H1 (cell line): Measurements from ENCODE around the gene CD37. TPM values are rescaled to one million over a fixed set of nuclear protein-coding genes. Genes with fewer than 3 reads are reported as not detected.

Experiments
- CTCF ChIA-PET: fragments of 300-600 bp; sonication (Branson Sonifier 250); formaldehyde crosslinking; loops from one replicate; lab custom pipeline; 2021; ENCODE audit not compliant: partially characterized antibody; lab: Charles Lee
- POLR2A ChIA-PET: fragments of 300-600 bp; sonication (Branson Sonifier 250); formaldehyde crosslinking; loops from one replicate; lab custom pipeline; 2021; ENCODE audit warnings: inconsistent platforms; ENCODE audit not compliant: partially characterized antibody; lab: Charles Lee
- DNase-seq, 2 experiments: peaks; one replicate each; pipeline versions ENCODE4 v3.0.0 to v3.0.0-alpha.2; 2010 to 2022; ENCODE audit warnings: low spot score in 2 of 2, low read depth in 1 of 2, mixed read lengths in 1 of 2
- FAIRE-seq: peaks from 2 replicates; lab custom pipeline; 2011; peaks lifted over from hg19 to GRCh38; lab: Jason Lieb, UNC
- H2AFZ ChIP-seq: 2 replicates; pipeline ENCODE4 v1.8.1; 2012; ENCODE audit warnings: low read length, inconsistent platforms
- H2AK5ac ChIP-seq: 2 replicates; pipeline ENCODE4 v1.6.1; 2013; ENCODE audit warnings: low read depth, low read length
- H2BK120ac ChIP-seq: replicated peaks from 2 replicates; pipeline ENCODE3; 2013; ENCODE audit warnings: low read depth, low read length, inconsistent platforms
- H2BK12ac ChIP-seq: 2 replicates; pipeline ENCODE4 v1.6.1; 2013; ENCODE audit warnings: low read depth, low read length
- H2BK15ac ChIP-seq: 2 replicates; pipeline ENCODE4 v1.6.1; 2013; ENCODE audit warnings: low read length
- H2BK20ac ChIP-seq: 2 replicates; pipeline ENCODE4 v1.6.1; 2013; ENCODE audit warnings: low read length
- H2BK5ac ChIP-seq: 2 replicates; pipeline ENCODE4 v1.6.1; 2013; ENCODE audit warnings: low read depth, low read length
- H3K14ac ChIP-seq: 2 replicates; pipeline ENCODE4 v1.6.1; 2013; ENCODE audit warnings: inconsistent platforms; ENCODE audit not compliant: insufficient read length
- H3K18ac ChIP-seq: 2 replicates; pipeline ENCODE4 v1.6.1; 2013; ENCODE audit warnings: low read length; ENCODE audit errors: extremely low read depth
- H3K23ac ChIP-seq: 2 replicates; pipeline ENCODE4 v1.6.1; 2013; ENCODE audit warnings: inconsistent platforms; ENCODE audit not compliant: insufficient read length
- H3K23me2 ChIP-seq: 2 replicates; pipeline ENCODE4 v1.6.1; 2013; ENCODE audit warnings: low read depth, low read length
- H3K27ac ChIP-seq: 2 replicates; pipeline ENCODE4 v1.6.1; 2011; ENCODE audit warnings: low read depth, low read length, inconsistent platforms
- H3K27me3 ChIP-seq, 4 experiments: replicated peaks in 1 of 4; 1 replicate in 1 of 4; 2 replicates in 3 of 4; pipeline versions ENCODE4 v1.6.1 to v1.8.1; 2011 to 2013; ENCODE audit warnings: low read length in 3 of 4, mild to moderate bottlenecking in 3 of 4, inconsistent platforms in 2 of 4, mixed read lengths in 2 of 4, moderate library complexity in 1 of 4; ENCODE audit not compliant: control insufficient read depth in 3 of 4, insufficient read depth in 3 of 4; ENCODE audit errors: extremely low read depth in 1 of 4
- H3K36me3 ChIP-seq, 4 experiments: 2 replicates each; pipeline versions ENCODE4 v1.6.1 to v1.8.1; 2011 to 2013; ENCODE audit warnings: mild to moderate bottlenecking in 4 of 4, low read length in 3 of 4, moderate library complexity in 2 of 4, control low read depth in 1 of 4, inconsistent platforms in 1 of 4; ENCODE audit not compliant: insufficient read depth in 4 of 4, control insufficient read depth in 2 of 4
- H3K4ac ChIP-seq: replicated peaks from 2 replicates; pipeline ENCODE3; 2013; ENCODE audit warnings: low read length, low read depth, mixed read lengths, inconsistent platforms; ENCODE audit not compliant: insufficient read length
- H3K4me1 ChIP-seq, 4 experiments: replicated peaks in 1 of 4; 1 replicate in 1 of 4; 2 replicates in 3 of 4; pipeline versions ENCODE4 v1.6.1 to v1.8.1; 2011 to 2013; ENCODE audit warnings: low read length in 3 of 4, inconsistent platforms in 2 of 4, mixed read lengths in 1 of 4; ENCODE audit not compliant: insufficient read depth in 4 of 4, control insufficient read depth in 3 of 4
- H3K4me2 ChIP-seq, 2 experiments: 2 replicates each; pipeline versions ENCODE4 v1.6.1 to v1.8.1; 2011 to 2013; ENCODE audit warnings: low read depth in 2 of 2, low read length in 2 of 2, control low read depth in 1 of 2, inconsistent platforms in 1 of 2, mild to moderate bottlenecking in 1 of 2; ENCODE audit not compliant: insufficient read depth in 1 of 2
- H3K4me3 ChIP-seq, 4 experiments: fragments of 200-600, 300-600 bp in 1 of 4; sonication (generic), shearing (Covaris generic), sonication (Bioruptor Twin) in 1 of 4; 2 replicates each; pipeline versions ENCODE4 v1.5.1 to v1.8.1; 2011 to 2016; ENCODE audit warnings: low read length in 4 of 4, low read depth in 3 of 4, control low read depth in 2 of 4, inconsistent platforms in 2 of 4, mild to moderate bottlenecking in 2 of 4, mixed read lengths in 1 of 4, moderate library complexity in 1 of 4; ENCODE audit not compliant: insufficient read depth in 2 of 4; ENCODE audit errors: extremely low read depth in 1 of 4
- H3K56ac ChIP-seq: replicated peaks from 2 replicates; pipeline ENCODE3; 2013; ENCODE audit warnings: low read depth, mild to moderate bottlenecking, mixed read lengths, low read length, inconsistent platforms; ENCODE audit not compliant: insufficient read length
- H3K79me1 ChIP-seq: 2 replicates; pipeline ENCODE4 v1.6.1; 2013; ENCODE audit warnings: low read depth, low read length, control low read depth
- H3K79me2 ChIP-seq, 2 experiments: 2 replicates each; pipeline versions ENCODE4 v1.6.1 to v1.8.1; 2012 to 2013; ENCODE audit warnings: low read length in 2 of 2, mild to moderate bottlenecking in 2 of 2, inconsistent platforms in 1 of 2; ENCODE audit not compliant: insufficient read depth in 2 of 2, control insufficient read depth in 1 of 2
- H3K9ac ChIP-seq, 4 experiments: replicated peaks in 1 of 4; 1 replicate in 1 of 4; 2 replicates in 3 of 4; pipeline versions ENCODE4 v1.6.1 to v1.8.1; 2011 to 2013; ENCODE audit warnings: low read depth in 3 of 4, low read length in 3 of 4, control low read depth in 2 of 4, mild to moderate bottlenecking in 2 of 4, moderate library complexity in 2 of 4, inconsistent platforms in 1 of 4; ENCODE audit errors: extremely low read depth in 1 of 4
- H3K9me3 ChIP-seq, 2 experiments: 2 replicates each; pipeline versions ENCODE4 v1.6.1 to v1.8.1; 2012 to 2013; ENCODE audit warnings: mild to moderate bottlenecking in 2 of 2, moderate library complexity in 2 of 2, control low read depth in 1 of 2, inconsistent platforms in 1 of 2, low read depth in 1 of 2, low read length in 1 of 2, mixed read lengths in 1 of 2; ENCODE audit not compliant: insufficient read depth in 2 of 2
- H4K20me1 ChIP-seq, 2 experiments: replicated peaks in 1 of 2; 2 replicates each; pipeline versions ENCODE3 to v1.8.1; 2011 to 2013; ENCODE audit warnings: inconsistent platforms in 2 of 2, low read length in 2 of 2, mild to moderate bottlenecking in 1 of 2; ENCODE audit not compliant: insufficient read depth in 2 of 2, control insufficient read depth in 1 of 2
- H4K5ac ChIP-seq: 2 replicates; pipeline ENCODE4 v1.6.1; 2013; ENCODE audit warnings: low read length, low read depth, mixed read lengths, inconsistent platforms; ENCODE audit not compliant: insufficient read length
- H4K8ac ChIP-seq: 2 replicates; pipeline ENCODE4 v1.8.0; 2013; ENCODE audit warnings: mild to moderate bottlenecking, moderate library complexity, low read length, inconsistent platforms; ENCODE audit not compliant: insufficient read depth; ENCODE audit errors: extremely low read depth
- H4K91ac ChIP-seq: replicated peaks from 2 replicates; pipeline ENCODE3; 2013; ENCODE audit warnings: low read length, mixed read lengths, inconsistent platforms; ENCODE audit not compliant: insufficient read length
- KDM4A ChIP-seq: IDR thresholded peaks from one replicate; pipeline ENCODE4 v1.7.1; 2012; ENCODE audit warnings: low read depth, mild to moderate bottlenecking, moderate library complexity, low read length, inconsistent platforms; ENCODE audit not compliant: severe bottlenecking
- KDM5A ChIP-seq: fragments of 200-600 bp; IDR thresholded peaks from 2 replicates; pipeline ENCODE4 v1.7.1; 2012; ENCODE audit warnings: mild to moderate bottlenecking, low read length, inconsistent platforms, mixed read lengths
- PHF8 ChIP-seq: fragments of 200-600 bp; sonication (generic); conservative IDR thresholded peaks from 2 replicates; pipeline ENCODE4 v1.7.1; 2012; ENCODE audit warnings: low read depth, mild to moderate bottlenecking, inconsistent platforms, low read length, moderate library complexity
- RAD21 ChIP-seq, 2 experiments: IDR thresholded peaks in 1 of 2; conservative IDR thresholded peaks in 1 of 2; 2 replicates each; pipeline ENCODE4 v1.6.1; 2011; ENCODE audit warnings: low read depth in 2 of 2, low read length in 2 of 2, improper control_type of control experiment in 1 of 2, inconsistent platforms in 1 of 2, mild to moderate bottlenecking in 1 of 2, moderate library complexity in 1 of 2
- SIX5 ChIP-seq: IDR thresholded peaks from 2 replicates; pipeline ENCODE4 v1.6.1; 2011; ENCODE audit warnings: mild to moderate bottlenecking, low read depth, low read length
- SRF ChIP-seq: IDR thresholded peaks from 2 replicates; pipeline ENCODE4 v1.6.1; 2011; ENCODE audit warnings: mild to moderate bottlenecking, low read depth, low read length, moderate library complexity
- USF2 ChIP-seq: IDR thresholded peaks from 2 replicates; pipeline ENCODE4 v1.6.1; 2011; ENCODE audit warnings: low read length, improper control_type of control experiment
- YY1 ChIP-seq: IDR thresholded peaks from 2 replicates; pipeline ENCODE4 v1.6.1; 2011; ENCODE audit warnings: low read depth, mild to moderate bottlenecking, low read length
- WGBS, 2 experiments: shearing (Covaris generic) in 1 of 2; methylation state at CpG; one replicate each; pipeline versions ENCODE4 v1.1.6 to v1.1.7; 2013 to 2015; ENCODE audit warnings: low lambda C conversion rate in 2 of 2, mixed read lengths in 2 of 2, inconsistent platforms in 1 of 2, low coverage in 1 of 2, missing lambda C conversion rate in 1 of 2; ENCODE audit not compliant: insufficient replicate concordance in 2 of 2, insufficient coverage in 1 of 2, insufficient read length in 1 of 2; ENCODE audit errors: extremely low coverage in 1 of 2, missing lambda C conversion rate in 1 of 2; 5-methylcytosine and 5-hydroxymethylcytosine counted together
- polyA plus RNA-seq, 7 experiments: library from polyadenylated mRNA; depleted of rRNA in 3 of 7; stranded (reverse) in 5 of 7; unstranded in 2 of 7; fragments of >200 nt in 5 of 7; fragments of 200-250 nt in 2 of 7; gene quantifications; 1 replicate in 5 of 7; 2 replicates in 1 of 7; 4 replicates in 1 of 7; pipeline versions ENCODE4 v1.2.1 to v1.2.3, GENCODE V29; 2011 to 2013; ENCODE audit warnings: missing spikeins in 2 of 7, mixed read lengths in 2 of 7
- total RNA-seq: library from RNA; stranded (reverse); fragmentation: NEBNext Ultra II Directional; extraction: Animal tissue kit (Norgen Biotek cat#: 25700); gene quantifications from 2 replicates; pipeline ENCODE4 v1.2.1, GENCODE V29; 2021

The CD37 gene
- total and polyA plus RNA-seq, 2 of the 8 experiments (the other 6 are each of a cell fraction or from before 2014, with no cell fraction given) = not detected

- Histone ChIP-seq H3K4me2 (no peak overlapping the region), H2BK5ac (no peak overlapping the region), H2BK12ac (no peak overlapping the region), H3K79me2 (no peaks in the 10 kb centered on the region), H3K9me3 (0 out of 4 replicates have a peak, but pooled peaks cover 0 to 7% of the 10 kb centered on the region in 2 experiments), H4K20me1 (no peaks in the 10 kb centered on the region), H3K56ac (no peak overlapping the region), H3K4me1 (peaks cover 0 to 6% (median 2%) of the 10 kb centered on the region in 4 experiments; a peak in 5 of 7 replicates), H3K27ac (no peak overlapping the region), H4K91ac (no peak overlapping the region), H2BK20ac (0 out of 2 replicates have a peak overlapping the region, but pooled peaks have one; percentile 32), H3K23ac (no peak overlapping the region), H3K14ac (no peak overlapping the region), H2AFZ (no peak overlapping the region), H2BK120ac (no peak overlapping the region), H3K4me3 (no peak overlapping the region), H4K5ac (no peak overlapping the region), H3K79me1 (no peaks in the 10 kb centered on the region), H3K4ac (no peak overlapping the region), H3K27me3 (no peaks in the 10 kb centered on the region), H3K36me3 (no peaks in the 10 kb centered on the region), H2BK15ac (no peak overlapping the region), H3K9ac (no peak overlapping the region), H3K18ac (no peak overlapping the region), H3K23me2 (no peaks in the 10 kb centered on the region; the same call in 1 of the 2 replicates), H2AK5ac (no peak overlapping the region), H4K8ac (no peak overlapping the region)
- DNase-seq (no peak), FAIRE-seq (peak; percentile 57)
- ChIA-PET POLR2A (interaction anchor here (1.1 to 3.3 kb wide), 2 partner anchors 76 to 84 kb away, joined by 3 to 12 read pairs; partner anchors contain the start of genes ALDH16A1 and PIH1D1), CTCF (interaction anchor here (0.8 kb wide), 1 partner anchor 61 kb away, joined by 4 read pairs; no protein-coding TSS in a partner anchor)
- TF ChIP-seq YY1 (no peak), SRF (peak; percentile 27; the same call in 1 of the 2 replicates), KDM5A (no peak), KDM4A (no peak), PHF8 (no peak), USF2 (no peak), RAD21 (IDR thresholded peaks at IDR 0.05 in 1 of 2, conservative IDR thresholded peaks at IDR 0.05 in 1 of 2; ENCODE audit: low read depth in 2 of 2, low read length in 2 of 2) (no peak), SIX5 (no peak)
- WGBS, 2 experiments = 92% methylated on average over 5 of the region's 5 CpGs; no CpG with 5 or more reads in 1 of the 2 experiments
Measured at GRCh38 chr19:49368711-49369358, 33.6 kb downstream of the CD37 start.
